SK-N-SH (cell line): ENCODE measurements around the gene BRCA1. TPM values are rescaled to one million over a fixed set of nuclear protein-coding genes. Genes with fewer than 3 reads are reported as not detected.
"Not testable (repeated sequence)": the region's sequence is repeated elsewhere in the genome, so short reads cannot be mapped to it uniquely, and the experiment has no call there.

Experiments used
- CTCF ChIA-PET: fragments of 300-600, 350-600 bp; formaldehyde crosslinking; extraction: SDS; loops from one replicate; lab custom pipeline; 2021; lab: Yijun Ruan, JAX
- POLR2A ChIA-PET: fragments of 350-600 bp; sonication (Branson Sonifier 250); formaldehyde crosslinking; extraction: SDS; loops from one replicate; lab custom pipeline; 2020; ENCODE audit warnings: antibody characterized with exemption, inconsistent platforms; lab: Yijun Ruan, JAX
- DNase-seq: peaks from one replicate; pipeline ENCODE4 v3.0.0; 2012
- H2AFZ ChIP-seq: fragments of 200-600 bp; sonication (generic); 2 replicates; pipeline ENCODE4 v1.8.1; 2016; ENCODE audit warnings: antibody characterized with exemption, mild to moderate bottlenecking, low read depth
- H3F3A ChIP-seq: fragments of 200-600 bp; sonication (generic); replicated peaks from 2 replicates; pipeline ENCODE3; 2016; ENCODE audit warnings: antibody characterized with exemption, mild to moderate bottlenecking; ENCODE audit not compliant: insufficient read depth
- H3K27ac ChIP-seq, 2 experiments: fragments of 200-500 bp in 1 of 2; fragments of 200-600 bp in 1 of 2; sonication (Bioruptor generic) in 1 of 2; sonication (generic), shearing (Covaris generic) in 1 of 2; 2 replicates each; pipeline versions ENCODE4 v1.5.1 to v1.6.1; 2014 to 2016; ENCODE audit warnings: low read depth in 2 of 2, inconsistent platforms in 1 of 2, low read length in 1 of 2, mild to moderate bottlenecking in 1 of 2, mixed read lengths in 1 of 2
- H3K27me3 ChIP-seq: fragments of 200-600 bp; sonication (generic), shearing (Covaris generic); 2 replicates; pipeline ENCODE4 v1.6.1; 2016; ENCODE audit warnings: mixed run types; ENCODE audit not compliant: insufficient read depth
- H3K36me3 ChIP-seq, 2 experiments: fragments of 200-500 bp in 1 of 2; fragments of 200-600 bp in 1 of 2; sonication (Bioruptor generic) in 1 of 2; sonication (generic) in 1 of 2; replicated peaks in 1 of 2; 2 replicates each; pipeline versions ENCODE3 to v1.5.1; 2014 to 2016; ENCODE audit warnings: low read length in 1 of 2, mild to moderate bottlenecking in 1 of 2; ENCODE audit not compliant: insufficient read depth in 2 of 2, control insufficient read depth in 1 of 2
- H3K4me1 ChIP-seq, 2 experiments: fragments of 200-500 bp in 1 of 2; fragments of 200-600 bp in 1 of 2; sonication (Bioruptor generic) in 1 of 2; sonication (generic), shearing (Covaris generic) in 1 of 2; 2 replicates each; pipeline versions ENCODE4 v1.5.1 to v1.6.1; 2014 to 2016; ENCODE audit warnings: low read depth in 1 of 2, low read length in 1 of 2, mixed run types in 1 of 2; ENCODE audit not compliant: insufficient read depth in 2 of 2, control insufficient read depth in 1 of 2
- H3K4me2 ChIP-seq: fragments of 200-600 bp; sonication (generic), shearing (Covaris generic); 2 replicates; pipeline ENCODE4 v1.6.1; 2017; ENCODE audit warnings: mixed run types
- H3K4me3 ChIP-seq, 2 experiments: fragments of 200-500 bp in 1 of 2; fragments of 200-600 bp in 1 of 2; sonication (Bioruptor generic) in 1 of 2; sonication (generic), shearing (Covaris generic) in 1 of 2; 2 replicates each; pipeline versions ENCODE4 v1.5.1 to v1.8.1; 2014 to 2016; ENCODE audit warnings: low read depth in 2 of 2, inconsistent platforms in 1 of 2, low read length in 1 of 2, mild to moderate bottlenecking in 1 of 2, mixed read lengths in 1 of 2, moderate library complexity in 1 of 2
- H3K79me2 ChIP-seq: fragments of 200-600 bp; sonication (generic); 2 replicates; pipeline ENCODE4 v1.8.1; 2017; ENCODE audit warnings: mild to moderate bottlenecking; ENCODE audit not compliant: insufficient read depth
- H3K9ac ChIP-seq: fragments of 200-600 bp; sonication (generic); 2 replicates; pipeline ENCODE4 v1.6.1; 2017; ENCODE audit warnings: mixed run types
- H3K9me2 ChIP-seq: fragments of 200-600 bp; sonication (generic); 2 replicates; pipeline ENCODE4 v1.6.1; 2017; ENCODE audit warnings: mixed run types
- H3K9me3 ChIP-seq: fragments of 200-600 bp; sonication (generic); 2 replicates; pipeline ENCODE4 v1.6.1; 2017; ENCODE audit warnings: mixed run types, mild to moderate bottlenecking, moderate library complexity
- H4K20me1 ChIP-seq: fragments of 200-600 bp; sonication (generic); 2 replicates; pipeline ENCODE4 v1.6.1; 2017; ENCODE audit warnings: mild to moderate bottlenecking, mixed run types; ENCODE audit not compliant: insufficient read depth
- CHD2 ChIP-seq: fragments of 150-350 bp; IDR thresholded peaks from 2 replicates; pipeline ENCODE4 v1.6.1; 2018; ENCODE audit warnings: low read length; ENCODE audit not compliant: partially characterized antibody
- EP300 ChIP-seq, 2 experiments: IDR thresholded peaks; 2 replicates each; pipeline versions ENCODE4 v1.4.0 to v1.6.1; 2012; ENCODE audit warnings: borderline replicate concordance in 1 of 2, low read depth in 1 of 2, low read length in 1 of 2
- EZH2phosphoT487 ChIP-seq: fragments of 200-600 bp; sonication (generic); IDR thresholded peaks from 2 replicates; pipeline ENCODE4 v1.6.1; 2017; ENCODE audit warnings: low read depth, mixed run types, mild to moderate bottlenecking, antibody characterized with exemption, moderate library complexity, borderline replicate concordance
- FOXM1 ChIP-seq: IDR thresholded peaks from 2 replicates; pipeline ENCODE4 v1.4.0; 2012; ENCODE audit warnings: low read depth, mild to moderate bottlenecking
- GATA2 ChIP-seq: sonication (generic); formaldehyde crosslinking; IDR thresholded peaks from 2 replicates; pipeline ENCODE4 v1.5.0; 2020; ENCODE audit warnings: mild to moderate bottlenecking, missing genetic modification reagents
- JUND ChIP-seq: IDR thresholded peaks from 2 replicates; pipeline ENCODE4 v1.4.0; 2012
- MXI1 ChIP-seq: IDR thresholded peaks from 2 replicates; pipeline ENCODE4 v1.6.1; 2012; ENCODE audit warnings: mild to moderate bottlenecking, low read depth, low read length, improper control_type of control experiment
- NRF1 ChIP-seq: IDR thresholded peaks from 2 replicates; pipeline ENCODE4 v1.6.1; 2012; ENCODE audit warnings: low read depth, mild to moderate bottlenecking, low read length
- RCOR1 ChIP-seq: fragments of 150-350 bp; IDR thresholded peaks from 2 replicates; pipeline ENCODE4 v1.6.1; 2017; ENCODE audit warnings: antibody characterized with exemption, low read length
- SMC3 ChIP-seq: IDR thresholded peaks from 2 replicates; pipeline ENCODE4 v1.6.1; 2012; ENCODE audit warnings: low read depth, low read length, improper control_type of control experiment
- TCF12 ChIP-seq: IDR thresholded peaks from 2 replicates; pipeline ENCODE4 v1.4.0; 2012
- TEAD4 ChIP-seq: IDR thresholded peaks from 2 replicates; pipeline ENCODE4 v1.4.0; 2012; ENCODE audit warnings: mild to moderate bottlenecking, borderline replicate concordance; ENCODE audit not compliant: insufficient read depth
- YY1 ChIP-seq: IDR thresholded peaks from 2 replicates; pipeline ENCODE4 v1.4.0; 2012; ENCODE audit warnings: low read depth, mild to moderate bottlenecking
- WGBS: methylation state at CpG from one replicate; pipeline ENCODE4 v1.1.6; 2017; ENCODE audit warnings: low lambda C conversion rate; 5-methylcytosine and 5-hydroxymethylcytosine counted together
- polyA plus RNA-seq, 3 experiments: library from polyadenylated mRNA; depleted of rRNA; stranded (reverse); fragments of >200 nt; gene quantifications; 2 replicates each; pipeline ENCODE4 v1.2.3, GENCODE V29; 2012
- TF ChIP-seq, protein P1 (sequence below): IDR thresholded peaks from 2 replicates; pipeline ENCODE4 v1.4.0; 2012; ENCODE audit warnings: low read depth
- TF ChIP-seq, protein P2 (sequence below): IDR thresholded peaks from 2 replicates; pipeline ENCODE4 v1.4.0; 2012; ENCODE audit warnings: low read depth, borderline replicate concordance
- TF ChIP-seq, protein P3 (sequence below): fragments of 150-350 bp; IDR thresholded peaks from 2 replicates; pipeline ENCODE4 v1.6.1; 2017; ENCODE audit warnings: antibody characterized with exemption, low read length, low read depth, borderline replicate concordance
- TF ChIP-seq, protein P4 (sequence below): IDR thresholded peaks from 2 replicates; pipeline ENCODE4; 2012

The BRCA1 gene
- polyA plus RNA-seq, 1 of the 3 experiments (the other 2 are of a cell fraction): 11.2 TPM

- H3K9me2 ChIP-seq: no peaks in the 10 kb centered on the region
- H3K27ac ChIP-seq: no peak overlapping the region
- no peaks in the 10 kb centered on the region for H4K20me1 ChIP-seq
- H3K79me2 ChIP-seq: no peaks in the 10 kb centered on the region
- H3K36me3 ChIP-seq: peaks cover 0 to 15% of the 10 kb centered on the region in 2 experiments
- H3K9me3 ChIP-seq: no peaks in the 10 kb centered on the region
- no peaks in the 10 kb centered on the region for H3F3A ChIP-seq
- ChIA-PET POLR2A (interaction anchor here (0.6 kb wide), 1 partner anchor 48 kb away, joined by 4 read pairs; no protein-coding TSS in a partner anchor), CTCF (interaction anchor here (0.6 to 1.5 kb wide), 3 partner anchors 25 to 103 kb away, joined by 3 to 5 read pairs (median 3); no protein-coding TSS in a partner anchor)
- no peaks in the 10 kb centered on the region for H3K27me3 ChIP-seq
- no peak overlapping the region for H2AFZ ChIP-seq
- H3K4me3 ChIP-seq: no peak overlapping the region
- no peak overlapping the region for H3K4me2 ChIP-seq
- H3K4me1 ChIP-seq: no peaks in the 10 kb centered on the region
- DNase-seq: no peak
- 99% methylated on average over 7 of the region's 7 CpGs for WGBS
- TF ChIP-seq MXI1: no peak
- TF ChIP-seq, all 33 proteins: peak for 0
- H3K9ac ChIP-seq: no peak overlapping the region
Observed at GRCh38 chr17:43056051-43056450, 69.1 kb downstream of the BRCA1 start.

GRCh38 chr17:43053008-43053407 is 72.2 kb downstream of the BRCA1 start:
- H3F3A ChIP-seq, CTCF ChIA-PET, H3K4me3 ChIP-seq, H3K27me3 ChIP-seq, H3K9me2 ChIP-seq, H3K9ac ChIP-seq, H3K9me3 ChIP-seq, H3K79me2 ChIP-seq, H3K27ac ChIP-seq, H4K20me1 ChIP-seq, H3K4me1 ChIP-seq, DNase-seq, POLR2A ChIA-PET, H2AFZ ChIP-seq, H3K4me2 ChIP-seq: not testable (repeated sequence)
- 99% methylated on average over 7 of the region's 7 CpGs for WGBS
- H3K36me3 ChIP-seq: peaks cover 3 to 14% of the 10 kb centered on the region in 2 experiments

DNA sequence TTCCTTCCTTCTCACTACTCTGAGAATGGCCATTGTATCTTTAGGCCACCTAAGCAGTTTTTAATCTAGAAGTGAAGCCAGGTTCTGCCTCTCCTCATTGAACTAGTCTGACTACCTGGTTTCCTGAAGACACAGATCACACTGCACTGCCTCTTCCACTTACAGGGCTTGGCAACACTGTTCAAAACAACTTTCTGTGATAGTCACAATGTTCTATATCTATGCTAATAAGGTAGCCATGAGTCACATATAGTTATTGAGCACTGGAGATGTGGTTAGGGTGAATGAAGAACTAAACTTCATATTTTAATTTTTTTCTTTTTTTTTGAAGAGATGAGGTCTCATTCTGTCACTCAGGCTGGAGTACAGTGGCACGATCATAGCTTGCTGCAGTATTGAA is 73.2 kb downstream of the BRCA1 start:
- 92% methylated on average over 1 of the region's 1 CpG for WGBS
- Histone ChIP-seq H2AFZ (no peak overlapping the region), H3F3A (no peaks in the 10 kb centered on the region), H3K9me2 (no peaks in the 10 kb centered on the region), H3K79me2 (no peaks in the 10 kb centered on the region), H3K4me3 (no peak overlapping the region), H3K27ac (no peak overlapping the region), H3K27me3 (no peaks in the 10 kb centered on the region), H4K20me1 (no peaks in the 10 kb centered on the region), H3K4me1 (no peaks in the 10 kb centered on the region), H3K4me2 (no peak overlapping the region), H3K9me3 (no peaks in the 10 kb centered on the region), H3K9ac (no peak overlapping the region), H3K36me3 (peaks cover 3 to 14% of the 10 kb centered on the region in 2 experiments)
- ChIA-PET CTCF (no interaction called here), POLR2A (no interaction called here)
- no peak for DNase-seq
- no peak for TF ChIP-seq CHD2
- TF ChIP-seq, protein P1, sequence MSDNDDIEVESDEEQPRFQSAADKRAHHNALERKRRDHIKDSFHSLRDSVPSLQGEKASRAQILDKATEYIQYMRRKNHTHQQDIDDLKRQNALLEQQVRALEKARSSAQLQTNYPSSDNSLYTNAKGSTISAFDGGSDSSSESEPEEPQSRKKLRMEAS: no peak
- TF ChIP-seq YY1: no peak
- TF ChIP-seq EP300 (IDR thresholded peaks at IDR 0.05; ENCODE audit: borderline replicate concordance in 1 of 2, low read depth in 1 of 2, low read length in 1 of 2): no peak
- no peak for TF ChIP-seq SMC3
- TF ChIP-seq, protein P2, sequence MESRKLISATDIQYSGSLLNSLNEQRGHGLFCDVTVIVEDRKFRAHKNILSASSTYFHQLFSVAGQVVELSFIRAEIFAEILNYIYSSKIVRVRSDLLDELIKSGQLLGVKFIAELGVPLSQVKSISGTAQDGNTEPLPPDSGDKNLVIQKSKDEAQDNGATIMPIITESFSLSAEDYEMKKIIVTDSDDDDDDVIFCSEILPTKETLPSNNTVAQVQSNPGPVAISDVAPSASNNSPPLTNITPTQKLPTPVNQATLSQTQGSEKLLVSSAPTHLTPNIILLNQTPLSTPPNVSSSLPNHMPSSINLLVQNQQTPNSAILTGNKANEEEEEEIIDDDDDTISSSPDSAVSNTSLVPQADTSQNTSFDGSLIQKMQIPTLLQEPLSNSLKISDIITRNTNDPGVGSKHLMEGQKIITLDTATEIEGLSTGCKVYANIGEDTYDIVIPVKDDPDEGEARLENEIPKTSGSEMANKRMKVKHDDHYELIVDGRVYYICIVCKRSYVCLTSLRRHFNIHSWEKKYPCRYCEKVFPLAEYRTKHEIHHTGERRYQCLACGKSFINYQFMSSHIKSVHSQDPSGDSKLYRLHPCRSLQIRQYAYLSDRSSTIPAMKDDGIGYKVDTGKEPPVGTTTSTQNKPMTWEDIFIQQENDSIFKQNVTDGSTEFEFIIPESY: no peak
- no peak for TF ChIP-seq NRF1
- TF ChIP-seq, protein P3, sequence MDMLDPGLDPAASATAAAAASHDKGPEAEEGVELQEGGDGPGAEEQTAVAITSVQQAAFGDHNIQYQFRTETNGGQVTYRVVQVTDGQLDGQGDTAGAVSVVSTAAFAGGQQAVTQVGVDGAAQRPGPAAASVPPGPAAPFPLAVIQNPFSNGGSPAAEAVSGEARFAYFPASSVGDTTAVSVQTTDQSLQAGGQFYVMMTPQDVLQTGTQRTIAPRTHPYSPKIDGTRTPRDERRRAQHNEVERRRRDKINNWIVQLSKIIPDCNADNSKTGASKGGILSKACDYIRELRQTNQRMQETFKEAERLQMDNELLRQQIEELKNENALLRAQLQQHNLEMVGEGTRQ: no peak
- TF ChIP-seq EZH2phosphoT487: no peak
- TF ChIP-seq TCF12: no peak
- TF ChIP-seq JUND: no peak
- no peak for TF ChIP-seq GATA2 (CRISPR knock-in tag)
- no peak for TF ChIP-seq RCOR1
- no peak for TF ChIP-seq TEAD4
- TF ChIP-seq, protein P4, sequence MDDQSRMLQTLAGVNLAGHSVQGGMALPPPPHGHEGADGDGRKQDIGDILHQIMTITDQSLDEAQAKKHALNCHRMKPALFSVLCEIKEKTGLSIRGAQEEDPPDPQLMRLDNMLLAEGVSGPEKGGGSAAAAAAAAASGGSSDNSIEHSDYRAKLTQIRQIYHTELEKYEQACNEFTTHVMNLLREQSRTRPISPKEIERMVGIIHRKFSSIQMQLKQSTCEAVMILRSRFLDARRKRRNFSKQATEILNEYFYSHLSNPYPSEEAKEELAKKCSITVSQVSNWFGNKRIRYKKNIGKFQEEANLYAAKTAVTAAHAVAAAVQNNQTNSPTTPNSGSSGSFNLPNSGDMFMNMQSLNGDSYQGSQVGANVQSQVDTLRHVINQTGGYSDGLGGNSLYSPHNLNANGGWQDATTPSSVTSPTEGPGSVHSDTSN: no peak
- no peak for TF ChIP-seq FOXM1
